Small intestine (tissue), 7 donors: ENCODE data around the gene TMEM17. TPM values are rescaled to one million over a fixed set of nuclear protein-coding genes. Genes with fewer than 3 reads are reported as not detected.
A peak's percentile ranks its signal among the peaks of the same experiment; 100 is the strongest.

ENCODE experiments used
- DNase-seq, 2 donors: peaks; one replicate each; pipeline versions ENCODE4 v3.0.0 to v3.0.0-alpha.2; 2013
- FAIRE-seq: peaks from 2 replicates; lab custom pipeline; 2012; peaks lifted over from hg19 to GRCh38; lab: Jason Lieb, UNC
- H3K27ac ChIP-seq, 3 donors: one replicate each; pipeline ENCODE4 v1.5.1; 2013; ENCODE audit warnings: low read length in 2 of 3, mild to moderate bottlenecking in 2 of 3, control low read depth in 1 of 3, inconsistent platforms in 1 of 3, low read depth in 1 of 3, moderate library complexity in 1 of 3
- H3K27me3 ChIP-seq, 3 donors: one replicate each; pipeline ENCODE4 v1.6.1; 2013; ENCODE audit warnings: low read length in 3 of 3, inconsistent platforms in 1 of 3; ENCODE audit not compliant: control insufficient read depth in 3 of 3, insufficient read depth in 3 of 3
- H3K36me3 ChIP-seq, 3 donors: one replicate each; pipeline ENCODE4 v1.6.1; 2013; ENCODE audit warnings: low read length in 3 of 3, inconsistent platforms in 1 of 3, low read depth in 1 of 3, mild to moderate bottlenecking in 1 of 3, moderate library complexity in 1 of 3; ENCODE audit not compliant: control insufficient read depth in 3 of 3, insufficient read depth in 2 of 3
- H3K4me1 ChIP-seq, 3 donors: one replicate each; pipeline ENCODE4 v1.6.1; 2013; ENCODE audit warnings: low read length in 2 of 3, inconsistent platforms in 1 of 3, low read depth in 1 of 3, mild to moderate bottlenecking in 1 of 3, moderate library complexity in 1 of 3; ENCODE audit not compliant: control insufficient read depth in 3 of 3, insufficient read depth in 2 of 3
- H3K4me3 ChIP-seq, 3 donors: one replicate each; pipeline ENCODE4 v1.5.1; 2013; ENCODE audit warnings: low read length in 3 of 3, control low read depth in 1 of 3, inconsistent platforms in 1 of 3, low read depth in 1 of 3, mild to moderate bottlenecking in 1 of 3, moderate library complexity in 1 of 3
- H3K9me3 ChIP-seq, 2 donors: one replicate each; pipeline ENCODE4 v1.6.1; 2013; ENCODE audit warnings: low read depth in 1 of 2, low read length in 1 of 2; ENCODE audit not compliant: control insufficient read depth in 2 of 2, insufficient read depth in 1 of 2
- WGBS, 3 donors: extraction: QIAGEN DNeasy Blood & Tissue Kit; methylation state at CpG; one replicate each; pipeline ENCODE4 v1.1.7; 2013; 5-methylcytosine and 5-hydroxymethylcytosine counted together
- polyA plus RNA-seq, 4 donors: library from polyadenylated mRNA; stranded (reverse) in 3 of 4; unstranded in 1 of 4; fragments of 200-250 nt in 3 of 4; fragments of 120-200 nt in 1 of 4; gene quantifications; one replicate each; pipeline versions ENCODE4 v1.2.1 to v1.2.3, GENCODE V29; 2013
- donor health status: healthy with polysubstance abuse.
- donor health status: control.
- donor health status: control.
- donor health status: Bipolar disorder and iron deficiency.
- donor health status: healthy.

The TMEM17 gene
- polyA plus RNA-seq, 4 donors = 1.2 to 4.1 TPM; not detected in 2

GRCh38 chr2:62466503-62466854, 39.5 kb downstream of the TMEM17 start:
- DNase-seq = no peak
- no peaks in the 10 kb centered on the region for H3K9me3 ChIP-seq
- no peak overlapping the region for H3K4me3 ChIP-seq
- peaks cover 0 to 10% (median 0%) of the 10 kb centered on the region in 3 donors for H3K4me1 ChIP-seq
- H3K27me3 ChIP-seq = no peaks in the 10 kb centered on the region
- peak overlapping the region in 1 of 3 donors; percentile 9 for H3K27ac ChIP-seq
- 94 to 96% (median 94%) methylated on average over 2 of the region's 2 CpGs for WGBS, 3 donors
- no peaks in the 10 kb centered on the region for H3K36me3 ChIP-seq
- no peak for FAIRE-seq

GRCh38 chr2:62465741-62466502, 40.1 kb downstream of the TMEM17 start:
- FAIRE-seq = no peak
- Histone ChIP-seq H3K4me1 (peaks cover 0 to 10% (median 0%) of the 10 kb centered on the region in 3 donors), H3K27me3 (no peaks in the 10 kb centered on the region), H3K9me3 (no peaks in the 10 kb centered on the region), H3K4me3 (no peak overlapping the region), H3K36me3 (no peaks in the 10 kb centered on the region), H3K27ac (no peak overlapping the region)
- DNase-seq = no peak
- WGBS, 3 donors = 62 to 84% (median 79%) methylated on average over 8 of the region's 8 CpGs

GRCh38 chr2:62465039-62465740, 40.8 kb downstream of the TMEM17 start:
- no peak for DNase-seq
- no peak for FAIRE-seq
- H3K4me3 ChIP-seq = no peak overlapping the region
- peaks cover 0 to 10% (median 0%) of the 10 kb centered on the region in 3 donors for H3K4me1 ChIP-seq
- H3K27ac ChIP-seq = no peak overlapping the region
- H3K36me3 ChIP-seq = no peaks in the 10 kb centered on the region
- WGBS, 3 donors = 83 to 88% (median 86%) methylated on average over 4 of the region's 4 CpGs
- no peaks in the 10 kb centered on the region for H3K27me3 ChIP-seq
- H3K9me3 ChIP-seq = no peaks in the 10 kb centered on the region

- FAIRE-seq = no peak
- Histone ChIP-seq H3K27ac (no peak overlapping the region), H3K27me3 (no peaks in the 10 kb centered on the region), H3K9me3 (no peaks in the 10 kb centered on the region), H3K4me3 (no peak overlapping the region), H3K4me1 (peaks cover 0 to 10% (median 0%) of the 10 kb centered on the region in 3 donors), H3K36me3 (no peaks in the 10 kb centered on the region)
- DNase-seq = no peak
- WGBS, 3 donors = 87 to 92% (median 91%) methylated on average over 14 of the region's 14 CpGs
Observed at GRCh38 chr2:62464221-62465007, 41.6 kb downstream of the TMEM17 start.

- no peaks in the 10 kb centered on the region for H3K27me3 ChIP-seq
- no peak overlapping the region for H3K4me3 ChIP-seq
- no peak for FAIRE-seq
- H3K27ac ChIP-seq = no peak overlapping the region
- no peak for DNase-seq
- no peaks in the 10 kb centered on the region for H3K9me3 ChIP-seq
- 88 to 94% (median 93%) methylated on average over 2 of the region's 2 CpGs for WGBS, 3 donors
- H3K4me1 ChIP-seq = peaks cover 0 to 15% (median 0%) of the 10 kb centered on the region in 3 donors
- no peaks in the 10 kb centered on the region for H3K36me3 ChIP-seq
Observed at GRCh38 chr2:62462211-62462610, 43.8 kb downstream of the TMEM17 start.

GRCh38 chr2:62461707-62462106, 44.3 kb downstream of the TMEM17 start:
- no peaks in the 10 kb centered on the region for H3K9me3 ChIP-seq
- H3K27me3 ChIP-seq = no peaks in the 10 kb centered on the region
- H3K4me1 ChIP-seq = peaks cover 0 to 16% (median 0%) of the 10 kb centered on the region in 3 donors
- 42 to 80% (median 49%) methylated on average over 4 of the region's 4 CpGs for WGBS, 3 donors
- no peaks in the 10 kb centered on the region for H3K36me3 ChIP-seq
- no peak overlapping the region for H3K27ac ChIP-seq
- DNase-seq = peak in 1 of 2 donors; percentile 23
- FAIRE-seq = no peak
- H3K4me3 ChIP-seq = no peak overlapping the region

GRCh38 chr2:62461017-62461553, 44.9 kb downstream of the TMEM17 start:
- Histone ChIP-seq H3K27me3 (peaks cover 0 to under 1% (median 0%) of the 10 kb centered on the region in 3 donors), H3K27ac (no peak overlapping the region), H3K36me3 (no peaks in the 10 kb centered on the region), H3K4me3 (no peak overlapping the region), H3K9me3 (no peaks in the 10 kb centered on the region), H3K4me1 (peaks cover 0 to 13% (median 0%) of the 10 kb centered on the region in 3 donors)
- FAIRE-seq (no peak), DNase-seq (no peak)
- 79 to 90% (median 84%) methylated on average over 4 of the region's 4 CpGs for WGBS, 3 donors

GRCh38 chr2:62460175-62460574, 45.8 kb downstream of the TMEM17 start:
- H3K27me3 ChIP-seq = peaks cover 0 to 2% (median 0%) of the 10 kb centered on the region in 3 donors
- H3K27ac ChIP-seq = no peak overlapping the region
- DNase-seq = no peak
- H3K9me3 ChIP-seq = no peaks in the 10 kb centered on the region
- H3K4me1 ChIP-seq = peaks cover 0 to 13% (median 0%) of the 10 kb centered on the region in 3 donors
- no peak for FAIRE-seq
- H3K4me3 ChIP-seq = no peak overlapping the region
- 78 to 86% (median 82%) methylated on average over 5 of the region's 5 CpGs for WGBS, 3 donors
- no peaks in the 10 kb centered on the region for H3K36me3 ChIP-seq
